ENCODE measurements around the gene MIA3.
A peak's percentile ranks its signal among the peaks of the same experiment; 100 is the strongest.

MIA3 gene

GRCh38 chr1:222702210-222702609 is 84.3 kb downstream of the MIA3 start:
- Histone ChIP-seq H3K4me3 (ENCODE audit: insufficient read depth, low read depth, low read length) (no peak overlapping the region), H3K4me1 (ENCODE audit: control insufficient read depth, insufficient read depth, low read length) (no peaks in the 10 kb centered on the region), H3K9me3 (ENCODE audit: control insufficient read depth, low read length) (no peaks in the 10 kb centered on the region), H3K27ac (ENCODE audit: insufficient read depth, low read depth, low read length, poor library complexity, severe bottlenecking) (no peak overlapping the region), H3K27me3 (ENCODE audit: control insufficient read depth, insufficient read depth, low read length, poor library complexity, severe bottlenecking) (no peaks in the 10 kb centered on the region), H3K36me3 (ENCODE audit: control insufficient read depth, insufficient read depth, low read length) (peaks cover 23% of the 10 kb centered on the region)
- WGBS, 2 experiments = 93 to 94% methylated on average over 3 of the region's 4 CpGs

- no peaks in the 10 kb centered on the region for H3K4me1 ChIP-seq (ENCODE audit: control insufficient read depth, insufficient read depth, low read length)
- no peak overlapping the region for H3K4me3 ChIP-seq (ENCODE audit: insufficient read depth, low read depth, low read length)
- peaks cover 20% of the 10 kb centered on the region for H3K36me3 ChIP-seq (ENCODE audit: control insufficient read depth, insufficient read depth, low read length)
- H3K27ac ChIP-seq (ENCODE audit: insufficient read depth, low read depth, low read length, poor library complexity, severe bottlenecking) = no peak overlapping the region
- H3K9me3 ChIP-seq (ENCODE audit: control insufficient read depth, low read length) = no peaks in the 10 kb centered on the region
- 94% methylated on average over 1 of the region's 1 CpG; no CpG with 5 or more reads in 1 of the 2 experiments for WGBS, 2 experiments
- H3K27me3 ChIP-seq (ENCODE audit: control insufficient read depth, insufficient read depth, low read length, poor library complexity, severe bottlenecking) = no peaks in the 10 kb centered on the region
Observed at GRCh38 chr1:222704260-222704659, 86.4 kb downstream of the MIA3 start.

GRCh38 chr1:222706815-222707214 is 88.9 kb downstream of the MIA3 start:
- no peaks in the 10 kb centered on the region for H3K27me3 ChIP-seq (ENCODE audit: control insufficient read depth, insufficient read depth, low read length, poor library complexity, severe bottlenecking)
- H3K4me1 ChIP-seq (ENCODE audit: control insufficient read depth, insufficient read depth, low read length) = no peaks in the 10 kb centered on the region
- H3K27ac ChIP-seq (ENCODE audit: insufficient read depth, low read depth, low read length, poor library complexity, severe bottlenecking) = no peak overlapping the region
- H3K4me3 ChIP-seq (ENCODE audit: insufficient read depth, low read depth, low read length) = no peak overlapping the region
- 67% methylated on average over 3 of the region's 4 CpGs for WGBS, 2 experiments
- no peaks in the 10 kb centered on the region for H3K9me3 ChIP-seq (ENCODE audit: control insufficient read depth, low read length)
- H3K36me3 ChIP-seq (ENCODE audit: control insufficient read depth, insufficient read depth, low read length) = peaks cover 10% of the 10 kb centered on the region

- Histone ChIP-seq H3K27me3 (ENCODE audit: control insufficient read depth, insufficient read depth, low read length, poor library complexity, severe bottlenecking) (no peaks in the 10 kb centered on the region), H3K36me3 (ENCODE audit: control insufficient read depth, insufficient read depth, low read length) (no peaks in the 10 kb centered on the region), H3K9me3 (ENCODE audit: control insufficient read depth, low read length) (no peaks in the 10 kb centered on the region), H3K27ac (ENCODE audit: insufficient read depth, low read depth, low read length, poor library complexity, severe bottlenecking) (no peak overlapping the region), H3K4me1 (ENCODE audit: control insufficient read depth, insufficient read depth, low read length) (no peaks in the 10 kb centered on the region), H3K4me3 (ENCODE audit: insufficient read depth, low read depth, low read length) (no peak overlapping the region)
- 91 to 92% methylated on average over 5 of the region's 5 CpGs for WGBS, 2 experiments
Observed at GRCh38 chr1:222709700-222710153, 91.8 kb downstream of the MIA3 start.

GRCh38 chr1:222711319-222712252 is 93.7 kb downstream of the MIA3 start:
- Histone ChIP-seq H3K9me3 (ENCODE audit: control insufficient read depth, low read length) (no peaks in the 10 kb centered on the region), H3K4me3 (ENCODE audit: insufficient read depth, low read depth, low read length) (peak overlapping the region; percentile 79), H3K27ac (ENCODE audit: insufficient read depth, low read depth, low read length, poor library complexity, severe bottlenecking) (peak overlapping the region; percentile 30), H3K36me3 (ENCODE audit: control insufficient read depth, insufficient read depth, low read length) (peaks cover 5% of the 10 kb centered on the region), H3K4me1 (ENCODE audit: control insufficient read depth, insufficient read depth, low read length) (no peaks in the 10 kb centered on the region), H3K27me3 (ENCODE audit: control insufficient read depth, insufficient read depth, low read length, poor library complexity, severe bottlenecking) (no peaks in the 10 kb centered on the region)
- 0 to 1% methylated on average over 41 of the region's 42 CpGs for WGBS, 2 experiments

GRCh38 chr1:222712253-222713090 is 94.6 kb downstream of the MIA3 start, which contains the start of the genes AIDA and BROX:
Gene AIDA, minus strand, starts transcription at chr1:222712491. Its CDS starts 174 bp downstream, at chr1:222712317.
Gene BROX, plus strand, starts transcription at chr1:222712564. Its CDS starts 3,136 bp downstream, at chr1:222715700.
- Histone ChIP-seq H3K36me3 (ENCODE audit: control insufficient read depth, insufficient read depth, low read length) (peaks cover 7% of the 10 kb centered on the region), H3K4me3 (ENCODE audit: insufficient read depth, low read depth, low read length) (peak within 1 kb of the TSS; percentile 79), H3K27ac (ENCODE audit: insufficient read depth, low read depth, low read length, poor library complexity, severe bottlenecking) (peak within 1 kb of the TSS; percentile 72), H3K9me3 (ENCODE audit: control insufficient read depth, low read length) (no peaks in the 10 kb centered on the region), H3K27me3 (ENCODE audit: control insufficient read depth, insufficient read depth, low read length, poor library complexity, severe bottlenecking) (no peaks in the 10 kb centered on the region), H3K4me1 (ENCODE audit: control insufficient read depth, insufficient read depth, low read length) (no peaks in the 10 kb centered on the region)
- 0 to 1% methylated on average over 51 to 52 of the region's 62 CpGs for WGBS, 2 experiments

GRCh38 chr1:222713091-222713961 is 95.4 kb downstream of the MIA3 start:
- Histone ChIP-seq H3K4me1 (ENCODE audit: control insufficient read depth, insufficient read depth, low read length) (no peaks in the 10 kb centered on the region), H3K36me3 (ENCODE audit: control insufficient read depth, insufficient read depth, low read length) (peaks cover 7% of the 10 kb centered on the region), H3K9me3 (ENCODE audit: control insufficient read depth, low read length) (no peaks in the 10 kb centered on the region), H3K4me3 (ENCODE audit: insufficient read depth, low read depth, low read length) (peak overlapping the region; percentile 79), H3K27ac (ENCODE audit: insufficient read depth, low read depth, low read length, poor library complexity, severe bottlenecking) (peak overlapping the region; percentile 72), H3K27me3 (ENCODE audit: control insufficient read depth, insufficient read depth, low read length, poor library complexity, severe bottlenecking) (no peaks in the 10 kb centered on the region)
- WGBS, 2 experiments = 3% methylated on average over 39 of the region's 39 CpGs

GRCh38 chr1:222716393-222716792 is 98.5 kb downstream of the MIA3 start:
- H3K4me3 ChIP-seq (ENCODE audit: insufficient read depth, low read depth, low read length) = no peak overlapping the region
- no peaks in the 10 kb centered on the region for H3K4me1 ChIP-seq (ENCODE audit: control insufficient read depth, insufficient read depth, low read length)
- peaks cover 7% of the 10 kb centered on the region for H3K36me3 ChIP-seq (ENCODE audit: control insufficient read depth, insufficient read depth, low read length)
- no peaks in the 10 kb centered on the region for H3K9me3 ChIP-seq (ENCODE audit: control insufficient read depth, low read length)
- H3K27ac ChIP-seq (ENCODE audit: insufficient read depth, low read depth, low read length, poor library complexity, severe bottlenecking) = no peak overlapping the region
- no peaks in the 10 kb centered on the region for H3K27me3 ChIP-seq (ENCODE audit: control insufficient read depth, insufficient read depth, low read length, poor library complexity, severe bottlenecking)
- WGBS, 2 experiments = 86 to 91% methylated on average over 2 of the region's 2 CpGs
